AG04450 (cell line): Measurements from ENCODE around the gene RET. TPM values are rescaled to one million over a fixed set of nuclear protein-coding genes. Genes with fewer than 3 reads are reported as not detected.

Experiments used
- CTCF ChIA-PET: fragments of 300-600, 350-600 bp; formaldehyde crosslinking; extraction: SDS; loops from one replicate; lab custom pipeline; 2022; ENCODE audit warnings: antibody characterized with exemption, inconsistent platforms; lab: Charles Lee
- POLR2A ChIA-PET: fragments of 350-600 bp; formaldehyde crosslinking; extraction: SDS; loops from one replicate; lab custom pipeline; 2021; ENCODE audit warnings: antibody characterized with exemption, inconsistent platforms; lab: Yijun Ruan, JAX
- DNase-seq: peaks from one replicate; pipeline ENCODE4 v3.0.0-alpha.2; 2011; ENCODE audit warnings: low read depth, low spot score
- H3K27ac ChIP-seq: one replicate; pipeline ENCODE4 v1.5.1; 2012; ENCODE audit warnings: low read depth, low read length, control low read depth
- H3K27me3 ChIP-seq: one replicate; pipeline ENCODE4 v1.6.0; 2012; ENCODE audit warnings: low read length; ENCODE audit not compliant: control insufficient read depth, insufficient read depth
- H3K4me3 ChIP-seq: 2 replicates; pipeline ENCODE4 v1.5.1; 2011; ENCODE audit warnings: mild to moderate bottlenecking, low read depth, low read length, control low read depth
- H3K9me3 ChIP-seq: 2 replicates; pipeline ENCODE4 v1.5.1; 2012; ENCODE audit warnings: low read length; ENCODE audit not compliant: control insufficient read depth, insufficient read depth
- CTCF ChIP-seq: IDR thresholded peaks from 2 replicates; pipeline ENCODE4 v1.5.1; 2011; ENCODE audit warnings: low read depth, low read length, control low read depth, inconsistent platforms
- polyA plus RNA-seq: library from polyadenylated mRNA; depleted of rRNA; stranded (reverse); fragments of >200 nt; gene quantifications from 2 replicates; pipeline ENCODE4 v1.2.3, GENCODE V29; 2011

RET gene
- polyA plus RNA-seq, 1 experiment, result 0.06 TPM

GRCh38 chr10:43042503-43043341, 34.1 kb upstream of the RET start:
- no peak overlapping the region for H3K27ac ChIP-seq
- POLR2A ChIA-PET, result no interaction called here
- H3K4me3 ChIP-seq, result no peak overlapping the region
- no peak for DNase-seq
- CTCF ChIA-PET, result no interaction called here
- H3K9me3 ChIP-seq, result no peaks in the 10 kb centered on the region
- TF ChIP-seq CTCF, result no peak
- H3K27me3 ChIP-seq, result no peaks in the 10 kb centered on the region

GRCh38 chr10:43043342-43043772, 33.5 kb upstream of the RET start:
- Histone ChIP-seq H3K27me3 (no peaks in the 10 kb centered on the region), H3K27ac (no peak overlapping the region), H3K9me3 (no peaks in the 10 kb centered on the region), H3K4me3 (no peak overlapping the region)
- CTCF ChIA-PET, result no interaction called here
- no peak for TF ChIP-seq CTCF
- POLR2A ChIA-PET, result no interaction called here
- no peak for DNase-seq

DNA sequence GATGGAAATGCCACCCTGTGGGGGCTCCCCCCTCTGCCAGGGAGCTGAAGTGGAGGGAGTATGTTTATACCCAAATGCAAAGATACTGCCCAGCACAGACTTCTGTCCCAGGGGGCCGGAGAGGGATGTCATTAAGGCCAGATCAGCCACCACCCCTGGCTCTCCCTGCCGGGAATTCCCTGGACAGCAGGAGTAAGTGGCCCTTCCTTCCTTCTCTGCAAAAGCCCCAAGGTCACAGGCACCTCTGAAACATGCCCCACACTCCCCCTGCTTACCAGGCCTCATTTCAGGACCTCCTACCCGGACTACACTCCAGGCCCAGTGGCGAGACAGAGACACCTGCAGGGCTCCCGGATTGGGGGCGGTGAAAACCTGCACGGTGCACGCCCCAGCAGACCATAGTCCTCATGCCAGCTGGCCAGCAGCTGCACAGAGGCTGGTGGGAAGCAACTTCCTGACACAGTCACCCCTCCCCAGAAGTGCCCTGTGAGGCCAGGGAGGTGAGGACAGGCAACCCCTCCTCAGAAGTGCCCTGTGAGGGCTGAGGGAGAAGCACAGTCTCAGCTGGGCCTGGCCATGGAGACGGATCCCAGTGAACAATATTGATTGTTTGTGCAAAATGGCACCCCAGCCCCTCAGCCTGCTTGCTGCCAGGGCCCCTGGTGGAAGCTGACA, 33.0 kb upstream of the RET start:
- Histone ChIP-seq H3K27me3 (no peaks in the 10 kb centered on the region), H3K27ac (no peak overlapping the region), H3K9me3 (no peaks in the 10 kb centered on the region), H3K4me3 (no peak overlapping the region)
- POLR2A ChIA-PET, result no interaction called here
- CTCF ChIA-PET, result no interaction called here
- no peak for DNase-seq
- TF ChIP-seq CTCF, result no peak

DNA sequence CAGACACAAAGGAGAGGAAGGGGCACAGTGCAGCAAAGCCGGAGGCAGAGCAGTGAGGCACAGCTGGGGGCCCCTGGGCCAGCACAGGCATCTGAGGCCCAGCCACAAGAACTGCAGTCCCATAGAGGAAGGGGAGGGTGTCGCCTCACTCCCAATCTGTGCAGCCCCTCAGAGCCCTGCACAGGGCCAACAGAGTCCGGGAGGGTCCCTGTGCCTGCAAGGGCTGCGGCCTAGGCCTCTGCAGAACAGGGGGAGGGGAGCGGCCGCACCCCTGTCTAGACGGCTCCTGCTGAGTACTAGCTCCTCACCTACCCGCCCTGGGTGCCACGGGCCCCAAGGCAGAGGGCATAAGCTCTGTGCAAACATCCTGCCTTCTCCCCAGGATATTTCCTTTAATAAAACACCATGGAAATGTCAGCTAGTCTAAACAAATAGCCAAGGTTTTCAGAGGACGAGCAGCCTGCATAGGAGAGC, 32.4 kb upstream of the RET start:
- Histone ChIP-seq H3K27ac (no peak overlapping the region), H3K27me3 (no peaks in the 10 kb centered on the region), H3K9me3 (no peaks in the 10 kb centered on the region; the same call in 1 of the 2 replicates), H3K4me3 (no peak overlapping the region)
- ChIA-PET POLR2A (no interaction called here), CTCF (no interaction called here)
- no peak for TF ChIP-seq CTCF
- DNase-seq, result no peak

DNA sequence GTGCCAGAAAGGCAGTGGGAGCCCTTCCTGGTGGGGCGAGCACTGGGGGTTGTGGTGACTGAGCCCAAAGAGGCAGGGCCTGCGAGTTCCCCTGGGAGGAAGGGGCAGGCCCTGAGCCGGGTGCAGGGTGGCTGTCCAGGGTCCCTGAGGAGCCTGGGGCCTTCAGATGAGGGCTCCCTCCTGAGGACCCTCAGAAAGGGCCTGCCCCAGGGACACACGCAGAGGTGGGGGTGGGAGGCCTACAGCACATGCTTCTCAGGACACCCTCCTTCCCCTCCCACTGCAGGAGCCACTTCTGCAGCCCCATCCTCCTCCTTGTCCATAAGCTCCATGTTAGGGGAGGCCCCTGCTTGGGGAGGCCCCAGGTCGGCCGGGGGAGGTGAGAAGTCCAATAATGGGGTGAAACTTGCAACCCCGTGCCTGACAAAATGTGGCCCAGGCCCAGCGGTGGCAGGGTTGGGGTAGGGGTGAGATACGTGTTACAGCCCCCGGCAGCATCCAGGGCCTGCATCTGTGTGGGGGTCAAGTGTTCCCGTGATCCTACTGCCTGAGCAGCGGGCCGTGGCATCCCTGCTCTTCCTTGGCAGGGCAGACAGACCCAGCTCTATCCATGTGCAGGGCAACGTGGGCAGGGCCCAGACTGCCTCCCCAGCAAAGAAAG, 31.8 kb upstream of the RET start:
- no peak for DNase-seq
- POLR2A ChIA-PET, result no interaction called here
- Histone ChIP-seq H3K4me3 (no peak overlapping the region), H3K9me3 (no peaks in the 10 kb centered on the region; the same call in 1 of the 2 replicates), H3K27ac (no peak overlapping the region), H3K27me3 (no peaks in the 10 kb centered on the region)
- CTCF ChIA-PET, result no interaction called here
- no peak for TF ChIP-seq CTCF
